Peyer's patch (tissue), 4 donors: ENCODE results near the gene TLL2. TPM values are rescaled to one million over a fixed set of nuclear protein-coding genes. Genes with fewer than 3 reads are reported as not detected.

Experiments used
- DNase-seq, 3 donors: peaks; one replicate each; pipeline ENCODE4 v3.0.0-alpha.2; 2017 to 2019
- H3K27ac ChIP-seq, 4 donors: fragments of 200-600 bp; sonication (generic); one replicate each; pipeline ENCODE4 v1.5.1; 2016 to 2019
- H3K27me3 ChIP-seq, 2 donors: fragments of 200-600 bp; sonication (generic); one replicate each; pipeline ENCODE4 v1.5.1; 2019
- H3K36me3 ChIP-seq, 3 donors: fragments of 200-600 bp; sonication (generic); one replicate each; pipeline ENCODE4 v1.5.1; 2016 to 2019
- H3K4me1 ChIP-seq, 4 donors: fragments of 200-600 bp; sonication (generic); one replicate each; pipeline ENCODE4 v1.5.1; 2016 to 2019
- H3K4me3 ChIP-seq, 4 donors: fragments of 200-600 bp; sonication (generic); 1 replicate in 3 of 4; 2 replicates in 1 of 4; pipeline ENCODE4 v1.5.1; 2016 to 2019; ENCODE audit warnings: mild to moderate bottlenecking in 1 of 4
- H3K9me3 ChIP-seq, 4 donors: fragments of 200-600 bp; sonication (generic); one replicate each; pipeline ENCODE4 v1.5.1; 2016 to 2019; ENCODE audit warnings: mild to moderate bottlenecking in 1 of 4
- CTCF ChIP-seq, 6 experiments: fragments of 450-650 bp in 4 of 6; fragments of 200-600 bp in 2 of 6; sonication (generic) in 1 of 6; IDR thresholded peaks; one replicate each; pipeline ENCODE4 v1.5.1; 2017 to 2019; ENCODE audit warnings: antibody characterized with exemption in 6 of 6, mild to moderate bottlenecking in 3 of 6, moderate library complexity in 1 of 6
- POLR2A ChIP-seq, 2 donors: fragments of 450-650 bp; IDR thresholded peaks; one replicate each; pipeline ENCODE4 v1.5.1; 2017; ENCODE audit warnings: antibody characterized with exemption in 2 of 2, mild to moderate bottlenecking in 2 of 2, moderate library complexity in 2 of 2
- total RNA-seq, 4 donors: library from RNA; depleted of rRNA; stranded (reverse); fragments of >200 nt; gene quantifications; one replicate each; pipeline ENCODE4 v1.1.0, GENCODE V29; 2016

Gene TLL2
- total RNA-seq, 4 donors from 2014 or later = 0.27 to 0.83 (median 0.38) TPM; not detected in 1

DNA sequence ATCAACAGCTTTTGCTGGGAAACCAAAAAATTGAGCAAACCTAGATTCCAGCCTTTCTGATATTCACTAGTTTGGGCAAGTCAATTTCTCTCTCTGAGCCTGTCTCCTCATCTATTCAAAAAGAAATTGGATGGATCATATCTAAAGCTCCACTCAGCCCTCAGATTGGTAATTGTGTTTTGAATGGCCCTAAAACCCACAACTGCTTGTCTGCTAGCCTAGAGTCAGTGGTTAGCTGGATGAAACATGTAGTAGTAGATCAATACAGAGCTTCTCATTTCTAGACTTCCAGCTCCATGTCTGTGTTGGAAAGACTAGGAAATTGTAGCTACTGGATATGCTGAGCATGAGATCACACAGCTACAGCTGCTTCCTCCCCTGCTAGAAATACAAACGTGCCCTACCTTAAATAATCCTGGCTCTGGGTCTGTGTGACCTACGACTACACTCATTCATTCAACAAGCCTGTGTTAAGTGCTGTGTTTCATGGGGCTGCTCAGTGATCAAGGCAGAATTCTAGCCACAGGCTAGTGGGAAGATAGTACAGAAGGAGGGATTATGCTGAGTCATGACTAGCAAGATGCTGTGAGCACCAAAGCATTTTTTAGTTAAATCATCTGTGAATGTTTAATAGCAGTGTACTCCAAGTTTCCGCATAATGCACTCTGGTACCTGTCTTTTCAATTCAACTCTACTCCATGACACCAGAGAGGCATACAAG is 193.8 kb downstream of the TLL2 start:
- Histone ChIP-seq H3K4me3 (no peak overlapping the region), H3K27ac (no peak overlapping the region), H3K9me3 (no peaks in the 10 kb centered on the region), H3K36me3 (no peaks in the 10 kb centered on the region), H3K4me1 (no peaks in the 10 kb centered on the region), H3K27me3 (no peaks in the 10 kb centered on the region)
- no peak for TF ChIP-seq CTCF (IDR thresholded peaks at IDR 0.05)
- no peak for TF ChIP-seq POLR2A (IDR thresholded peaks at IDR 0.05)
- DNase-seq = no peak

GRCh38 chr10:96317067-96317833 is 196.5 kb downstream of the TLL2 start:
- Histone ChIP-seq H3K9me3 (no peaks in the 10 kb centered on the region), H3K36me3 (no peaks in the 10 kb centered on the region), H3K27ac (no peak overlapping the region), H3K4me3 (no peak overlapping the region), H3K4me1 (no peaks in the 10 kb centered on the region), H3K27me3 (no peaks in the 10 kb centered on the region)
- TF ChIP-seq POLR2A (IDR thresholded peaks at IDR 0.05) (no peak), CTCF (IDR thresholded peaks at IDR 0.05) (no peak)
- no peak for DNase-seq

Other genes with a start within 250 kb of the TLL2 start
- 10 to 100 TPM; 49.3 to 79.5 (median 50.1) TPM for gene BLNK, start 242.4 kb downstream of the TLL2 start, total RNA-seq
- not detected for gene DNTT, start 209.5 kb downstream of the TLL2 start, total RNA-seq
- not detected for gene OPALIN, start 154.9 kb downstream of the TLL2 start, total RNA-seq
- 100 to 1,000 TPM in 2 of 4 donors, 10 to 100 TPM in 2; 64.4 to 129 (median 95.8) TPM for gene TM9SF3, start 73.1 kb upstream of the TLL2 start, total RNA-seq
- gene PIK3AP1, start 206.6 kb upstream of the TLL2 start, total RNA-seq = 100 to 1,000 TPM in 1 of 4 donors, 10 to 100 TPM in 2, 1 to 10 TPM in 1; 5.8 to 111 (median 13.4) TPM